ENCODE results near the gene DDB1. TPM values are rescaled to one million over a fixed set of nuclear protein-coding genes. Genes with fewer than 3 reads are reported as not detected.

Gene DDB1
- total and polyA plus RNA-seq, 2 of the 13 experiments (the other 11 are each of a cell fraction or from before 2014, with no cell fraction given) = 217 to 266 TPM

GRCh38 chr11:61361741-61362541, 29.0 kb upstream of the DDB1 start, which contains the start of the genes CYB561A3 and TMEM138 (continued):
- 0 out of 2 replicates have a peak, but pooled peaks have one; percentile 46 for TF ChIP-seq FOXO1 (CRISPR knock-in tag; IDR thresholded peaks at IDR 0.05)
- no peak for TF ChIP-seq ZBTB21 (CRISPR knock-in tag; IDR thresholded peaks at IDR 0.05)
- peak; percentile 22 for TF ChIP-seq IKZF4 (CRISPR knock-in tag; IDR thresholded peaks at IDR 0.05; ENCODE audit: borderline replicate concordance, low read depth, not compliant biosample characterization)
- TF ChIP-seq MTF2 (CRISPR knock-in tag; IDR thresholded peaks at IDR 0.05; ENCODE audit: borderline replicate concordance) = no peak
- no peak for TF ChIP-seq ZNF431 (CRISPR knock-in tag; IDR thresholded peaks at IDR 0.05; ENCODE audit: borderline replicate concordance, low read depth)
- TF ChIP-seq, protein P1, sequence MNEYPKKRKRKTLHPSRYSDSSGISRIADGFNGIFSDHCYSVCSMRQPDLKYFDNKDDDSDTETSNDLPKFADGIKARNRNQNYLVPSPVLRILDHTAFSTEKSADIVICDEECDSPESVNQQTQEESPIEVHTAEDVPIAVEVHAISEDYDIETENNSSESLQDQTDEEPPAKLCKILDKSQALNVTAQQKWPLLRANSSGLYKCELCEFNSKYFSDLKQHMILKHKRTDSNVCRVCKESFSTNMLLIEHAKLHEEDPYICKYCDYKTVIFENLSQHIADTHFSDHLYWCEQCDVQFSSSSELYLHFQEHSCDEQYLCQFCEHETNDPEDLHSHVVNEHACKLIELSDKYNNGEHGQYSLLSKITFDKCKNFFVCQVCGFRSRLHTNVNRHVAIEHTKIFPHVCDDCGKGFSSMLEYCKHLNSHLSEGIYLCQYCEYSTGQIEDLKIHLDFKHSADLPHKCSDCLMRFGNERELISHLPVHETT (CRISPR knock-in tag; conservative IDR thresholded peaks at IDR 0.05) = peak; percentile 64; the same call in 1 of the 2 replicates
- TF ChIP-seq ZBTB25 (CRISPR knock-in tag; IDR thresholded peaks at IDR 0.05) = no peak; the same call in 1 of the 2 replicates
- TF ChIP-seq ZNF383 (CRISPR knock-in tag; IDR thresholded peaks at IDR 0.05; ENCODE audit: borderline replicate concordance) = 0 out of 2 replicates have a peak, but pooled peaks have one; percentile 74
- TF ChIP-seq MIER2 (CRISPR knock-in tag; IDR thresholded peaks at IDR 0.05) = no peak
- TF ChIP-seq TGIF2 (CRISPR knock-in tag; IDR thresholded peaks at IDR 0.05) = no peak; the same call in 1 of the 2 replicates
- TF ChIP-seq LBX2 (CRISPR knock-in tag; IDR thresholded peaks at IDR 0.05; ENCODE audit: borderline replicate concordance) = no peak
- TF ChIP-seq ZBTB7B (CRISPR knock-in tag; IDR thresholded peaks at IDR 0.05) = no peak
- TF ChIP-seq MXI1 (IDR thresholded peaks at IDR 0.05; ENCODE audit: borderline replicate concordance, low read depth, low read length) = peak; percentile 73; the same call in 1 of the 3 replicates
- no peak for TF ChIP-seq RARA (CRISPR knock-in tag; IDR thresholded peaks at IDR 0.05)
- peak; percentile 68; the same call in 1 of the 2 replicates for TF ChIP-seq ZNF546 (CRISPR knock-in tag; conservative IDR thresholded peaks at IDR 0.05)
- no peak; the same call in 1 of the 2 replicates for TF ChIP-seq ETV6 (CRISPR knock-in tag; conservative IDR thresholded peaks at IDR 0.05)
- no peak for TF ChIP-seq ZNF577 (CRISPR knock-in tag; IDR thresholded peaks at IDR 0.05; ENCODE audit: borderline replicate concordance, low read depth)
- TF ChIP-seq ZNF777 (CRISPR knock-in tag; IDR thresholded peaks at IDR 0.05) = no peak
- TF ChIP-seq ZBTB3 (CRISPR knock-in tag; IDR thresholded peaks at IDR 0.05; ENCODE audit: borderline replicate concordance, low read depth) = no peak
- TF ChIP-seq, protein P2, sequence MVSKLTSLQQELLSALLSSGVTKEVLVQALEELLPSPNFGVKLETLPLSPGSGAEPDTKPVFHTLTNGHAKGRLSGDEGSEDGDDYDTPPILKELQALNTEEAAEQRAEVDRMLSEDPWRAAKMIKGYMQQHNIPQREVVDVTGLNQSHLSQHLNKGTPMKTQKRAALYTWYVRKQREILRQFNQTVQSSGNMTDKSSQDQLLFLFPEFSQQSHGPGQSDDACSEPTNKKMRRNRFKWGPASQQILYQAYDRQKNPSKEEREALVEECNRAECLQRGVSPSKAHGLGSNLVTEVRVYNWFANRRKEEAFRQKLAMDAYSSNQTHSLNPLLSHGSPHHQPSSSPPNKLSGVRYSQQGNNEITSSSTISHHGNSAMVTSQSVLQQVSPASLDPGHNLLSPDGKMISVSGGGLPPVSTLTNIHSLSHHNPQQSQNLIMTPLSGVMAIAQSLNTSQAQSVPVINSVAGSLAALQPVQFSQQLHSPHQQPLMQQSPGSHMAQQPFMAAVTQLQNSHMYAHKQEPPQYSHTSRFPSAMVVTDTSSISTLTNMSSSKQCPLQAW (CRISPR knock-in tag; IDR thresholded peaks at IDR 0.05) = peak; percentile 31; the same call in 1 of the 2 replicates
- TF ChIP-seq, protein P3, sequence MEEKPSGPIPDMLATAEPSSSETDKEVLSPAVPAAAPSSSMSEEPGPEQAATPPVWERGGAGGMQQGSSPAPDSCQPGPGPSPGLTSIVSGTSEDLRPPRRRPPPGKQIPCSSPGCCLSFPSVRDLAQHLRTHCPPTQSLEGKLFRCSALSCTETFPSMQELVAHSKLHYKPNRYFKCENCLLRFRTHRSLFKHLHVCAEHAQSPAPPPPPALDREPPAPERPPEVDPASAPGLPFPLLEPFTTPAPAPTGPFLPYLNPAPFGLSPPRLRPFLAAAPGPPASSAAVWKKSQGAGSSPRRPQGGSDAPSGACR (CRISPR knock-in tag; IDR thresholded peaks at IDR 0.05) = peak; percentile 75
- TF ChIP-seq ZNF143 (CRISPR knock-in tag; IDR thresholded peaks at IDR 0.05) = peak; percentile 92
